A204.1 (cell line): ENCODE data around the gene HPS6.

Experiments
- FAIRE-seq: peaks from 2 replicates; lab custom pipeline; 2012; peaks lifted over from hg19 to GRCh38; lab: Jason Lieb, UNC

The HPS6 gene

DNA sequence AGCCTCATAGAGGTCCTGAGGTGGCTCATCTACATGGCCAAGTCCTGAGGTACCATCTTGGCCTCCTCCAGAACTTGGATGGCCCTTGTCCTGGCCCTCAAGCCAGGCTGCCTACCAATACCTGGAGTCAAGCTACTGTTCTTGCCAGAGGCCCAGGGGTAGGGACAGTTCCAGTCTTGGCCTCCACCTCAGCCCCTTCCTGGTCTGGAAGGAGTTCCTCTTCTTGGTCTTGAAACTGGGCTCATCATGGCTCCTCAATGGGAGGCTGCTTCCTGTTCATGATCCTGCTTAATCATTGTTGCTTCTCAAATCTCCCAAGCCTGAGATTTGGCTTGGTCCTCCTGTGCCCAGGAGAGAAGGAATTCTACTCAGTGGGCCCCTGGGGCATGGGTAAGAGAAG, 3.9 kb downstream of the HPS6 start:
- FAIRE-seq, result no peak

DNA sequence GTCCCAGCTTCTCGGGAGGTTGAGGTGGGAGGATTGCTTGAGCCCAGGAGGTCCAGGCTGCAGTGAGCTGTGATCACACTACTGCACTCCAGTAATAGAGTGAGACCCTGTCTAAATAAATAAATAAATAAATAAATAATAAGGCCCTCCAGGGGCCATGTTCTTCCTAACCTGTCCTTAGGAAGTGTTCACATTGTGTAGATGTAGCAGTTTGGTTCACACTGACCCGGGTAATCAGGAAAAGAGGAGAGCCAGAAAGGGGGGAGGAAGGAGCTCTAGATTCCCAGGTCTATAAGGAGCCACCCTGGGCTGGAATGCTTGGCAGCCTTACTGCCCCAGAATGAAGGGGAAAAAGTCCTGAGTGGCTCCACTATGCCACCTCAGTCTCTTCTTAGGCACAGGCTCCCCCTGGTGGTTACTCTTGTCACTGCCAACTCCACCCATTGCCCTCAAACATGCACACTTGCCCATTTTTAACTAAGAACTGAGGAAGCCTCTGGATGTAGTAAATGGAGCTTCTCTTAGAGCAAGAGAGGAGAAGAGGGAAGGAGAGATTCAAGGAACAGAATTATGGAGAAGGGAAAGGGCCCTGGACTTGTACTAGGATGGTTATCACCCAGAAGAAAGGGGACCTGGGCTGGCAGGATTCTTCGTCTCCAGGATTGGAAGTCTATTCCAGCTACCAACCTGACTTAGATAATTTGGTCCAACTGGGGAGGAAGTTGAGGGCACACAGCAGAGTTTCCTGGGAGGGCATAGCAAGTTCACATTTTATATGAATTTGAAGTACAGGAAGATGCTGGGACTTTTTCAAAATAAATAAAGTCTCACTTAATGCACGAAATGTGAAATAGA, 7.8 kb downstream of the HPS6 start:
- FAIRE-seq, result peak; percentile 66

GRCh38 chr10:102083541-102083940, 18.4 kb downstream of the HPS6 start:
- FAIRE-seq, result no peak

DNA sequence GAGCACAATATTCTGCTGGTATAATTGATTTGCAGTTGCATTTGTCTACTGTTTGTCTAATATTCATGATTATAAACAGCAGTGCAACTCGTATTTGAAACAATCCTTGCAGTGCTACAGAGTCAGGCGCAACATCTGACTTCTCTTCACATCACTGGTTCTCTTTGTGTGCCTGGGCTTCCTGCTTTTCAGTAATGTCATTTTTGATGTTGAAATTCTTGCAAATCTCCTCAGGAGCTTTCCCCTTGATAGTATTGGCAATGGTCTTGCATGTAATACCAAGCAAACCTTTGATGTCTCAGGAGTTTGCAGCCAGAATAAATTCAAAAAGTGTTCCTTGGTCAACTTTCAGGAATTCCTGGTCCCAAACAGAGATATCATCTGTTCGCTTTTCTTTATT, 20.2 kb downstream of the HPS6 start:
- no peak for FAIRE-seq

DNA sequence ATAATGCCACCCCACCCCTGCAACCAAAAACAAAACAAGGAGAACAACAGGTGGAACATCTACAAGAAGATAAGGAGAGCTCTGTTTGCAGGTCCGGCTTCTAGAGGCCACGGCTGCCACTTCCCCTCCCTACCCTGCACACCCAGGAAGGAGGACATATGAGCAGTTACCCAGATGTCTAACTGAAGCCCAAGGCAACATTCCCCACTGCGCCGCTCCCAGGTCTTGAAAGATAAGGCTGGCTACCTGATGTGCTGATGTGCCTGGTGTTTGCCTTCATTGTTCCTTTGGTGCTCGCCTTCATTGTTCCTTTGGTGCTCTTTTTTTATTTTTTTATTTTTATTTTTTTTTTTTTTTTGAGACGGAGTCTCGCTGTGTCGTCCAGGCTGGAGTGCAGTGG, 21.0 kb downstream of the HPS6 start:
- FAIRE-seq, result no peak

- FAIRE-seq, result no peak
These were observed 25.6 kb downstream of the HPS6 start for GRCh38 chr10:102090772-102091171.

DNA sequence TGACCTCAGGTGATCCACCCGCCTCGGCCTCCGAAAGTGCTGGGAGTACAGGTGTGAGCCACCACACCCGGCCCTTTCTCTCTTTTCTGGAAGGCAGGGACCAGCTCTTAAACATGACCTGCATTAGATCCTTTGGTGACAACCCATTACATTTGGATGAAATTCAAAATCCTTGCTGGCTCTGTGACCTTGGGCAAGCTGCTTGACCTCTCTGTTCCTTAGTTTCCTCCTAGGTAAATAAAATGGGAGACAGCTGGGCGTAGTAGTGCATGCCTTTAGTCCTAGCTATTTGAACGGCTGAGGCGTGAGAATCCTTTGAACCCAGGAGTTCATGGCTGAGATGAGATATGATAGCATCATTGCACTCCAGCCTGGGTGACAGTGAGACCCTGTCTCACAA, 31.3 kb downstream of the HPS6 start:
- FAIRE-seq, result no peak

DNA sequence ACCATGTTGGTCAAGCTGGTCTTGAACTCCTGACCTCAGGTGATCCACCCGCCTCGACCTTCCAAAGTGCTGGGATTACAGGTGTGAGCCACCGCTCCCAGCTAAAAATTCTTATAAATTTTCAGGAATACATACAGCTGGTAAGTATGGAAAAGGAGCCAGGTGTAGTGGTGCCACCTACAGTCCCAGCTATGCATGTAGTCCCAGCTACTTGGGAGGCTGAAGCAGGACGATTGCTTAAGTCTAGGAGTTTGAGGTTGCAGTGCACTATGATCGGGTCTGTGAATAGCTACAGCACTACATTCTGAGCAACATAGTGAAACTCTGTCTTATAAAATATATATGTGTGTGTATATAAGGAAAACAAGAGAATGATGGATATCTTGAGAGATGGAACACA, 36.0 kb downstream of the HPS6 start:
- FAIRE-seq, result no peak

- no peak for FAIRE-seq
These were observed 37.3 kb downstream of the HPS6 start for GRCh38 chr10:102102421-102102820.

GRCh38 chr10:102106998-102107397, 41.8 kb downstream of the HPS6 start:
- no peak for FAIRE-seq

DNA sequence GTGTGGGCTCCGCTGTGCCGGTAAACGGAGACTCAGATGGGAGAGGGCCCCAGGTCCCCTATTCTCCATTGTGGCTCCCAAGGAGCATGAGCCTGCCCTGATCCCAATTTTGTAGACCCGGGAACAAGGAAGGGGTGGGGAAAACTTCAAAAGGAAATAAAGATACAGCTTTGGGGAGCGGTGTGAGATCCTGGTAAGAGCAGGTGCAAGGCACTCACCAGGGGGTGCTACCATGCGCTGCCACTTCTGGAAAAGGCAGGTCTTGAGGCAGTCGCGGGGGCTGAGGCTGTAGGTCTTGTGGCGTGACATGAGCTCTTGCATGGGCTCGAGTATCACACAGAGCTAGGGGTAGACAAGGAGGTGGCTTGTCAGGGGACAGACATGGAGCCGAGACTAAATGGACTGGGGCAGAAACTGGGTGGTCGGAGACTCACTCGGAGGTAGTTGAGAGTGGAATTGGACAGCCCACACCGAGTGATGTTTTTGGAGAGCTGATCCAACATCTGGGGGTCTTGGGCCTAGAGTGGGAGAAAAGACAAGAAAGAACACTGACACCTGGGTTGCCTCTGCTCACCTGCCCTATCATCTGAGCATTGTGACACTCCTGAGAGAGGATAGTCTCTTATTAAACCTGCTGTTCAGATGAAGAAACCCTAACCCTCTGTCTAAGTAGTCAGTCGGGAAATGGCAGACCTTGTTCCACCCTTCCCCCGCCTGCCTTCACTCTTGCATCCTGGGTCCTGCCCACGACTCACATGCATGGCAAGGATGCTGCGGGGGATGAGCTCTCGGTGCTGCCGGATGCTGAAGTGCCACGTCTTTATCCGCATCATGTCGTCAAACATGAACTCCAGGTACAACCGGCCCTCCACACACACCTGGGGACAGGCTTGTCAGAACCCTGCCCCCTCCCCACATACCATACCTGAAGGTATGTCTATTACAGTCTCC, 44.3 kb downstream of the HPS6 start:
- no peak for FAIRE-seq

GRCh38 chr10:102111276-102111675, 46.1 kb downstream of the HPS6 start:
- no peak for FAIRE-seq

GRCh38 chr10:102112210-102112817, 47.2 kb downstream of the HPS6 start:
- no peak for FAIRE-seq

DNA sequence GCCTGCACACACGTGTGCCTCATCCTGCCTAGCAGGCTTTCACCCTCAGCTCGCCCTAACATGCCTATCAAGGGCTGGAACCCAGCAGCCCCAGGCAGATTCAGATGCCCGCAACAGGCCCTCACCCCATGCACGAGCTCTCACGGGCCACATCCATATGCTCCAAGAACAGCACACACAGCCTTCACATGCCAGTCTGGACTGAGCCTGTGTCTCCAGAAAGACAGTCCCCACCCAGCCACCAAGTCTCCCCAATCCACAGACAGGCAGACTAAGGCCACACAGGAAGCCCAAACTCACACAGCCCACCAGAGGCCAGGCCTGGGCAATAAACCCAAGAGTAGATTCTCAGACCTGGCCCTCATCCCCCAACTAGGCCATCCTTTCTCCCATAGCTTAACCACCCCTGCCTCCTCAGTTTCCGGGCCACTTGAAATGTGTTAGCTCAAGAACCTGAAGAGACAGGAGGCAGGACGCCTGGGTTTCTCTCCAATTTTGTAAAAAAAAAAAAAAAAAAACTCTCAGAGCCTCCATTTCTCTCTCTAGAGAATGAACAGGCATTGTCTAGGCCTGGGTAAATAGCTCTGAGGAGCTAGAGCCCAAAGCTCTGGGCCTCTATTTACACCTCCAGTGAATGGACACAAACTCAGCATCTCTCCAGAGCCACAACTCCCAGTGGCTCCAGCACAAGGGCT, 48.3 kb downstream of the HPS6 start:
- FAIRE-seq, result no peak

GRCh38 chr10:102113956-102114857, 49.1 kb downstream of the HPS6 start:
- FAIRE-seq, result no peak

DNA sequence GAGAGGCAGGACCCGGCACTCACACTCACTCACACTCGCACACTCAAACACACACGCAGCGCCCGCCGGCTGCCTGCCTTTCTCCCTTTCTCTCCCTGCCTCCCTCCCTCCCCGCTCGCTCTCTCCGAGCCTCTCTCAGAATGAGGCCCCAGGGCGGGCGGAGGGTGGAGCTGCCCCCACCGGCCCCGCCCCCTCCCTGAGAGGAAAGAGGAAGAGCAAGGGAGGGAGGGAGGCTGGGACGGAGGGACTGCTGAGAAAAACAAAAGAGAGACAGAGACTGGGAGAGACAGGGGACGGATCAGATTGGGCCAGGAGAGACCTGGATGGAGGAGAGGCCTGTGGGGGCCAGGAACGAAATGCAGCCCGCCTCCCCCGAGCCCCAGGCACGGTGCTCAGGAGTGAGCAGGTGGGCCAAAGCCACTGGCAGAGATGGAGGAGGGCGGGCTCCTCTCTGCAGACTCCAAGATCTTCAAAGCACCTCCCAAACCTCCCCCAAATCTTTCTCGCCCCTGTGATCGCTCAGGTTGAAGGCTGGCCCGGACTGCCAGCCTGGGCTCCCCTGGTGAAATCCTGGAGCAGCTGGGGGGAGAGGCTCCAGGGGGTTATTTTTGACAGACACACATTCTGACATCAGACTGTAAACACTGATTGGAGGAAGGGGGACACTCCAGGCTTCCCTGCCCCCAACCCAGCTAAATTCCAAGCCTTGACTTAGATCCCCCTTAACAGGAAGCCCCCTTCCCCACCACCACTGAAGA, 49.9 kb downstream of the HPS6 start:
- FAIRE-seq, result no peak

DNA sequence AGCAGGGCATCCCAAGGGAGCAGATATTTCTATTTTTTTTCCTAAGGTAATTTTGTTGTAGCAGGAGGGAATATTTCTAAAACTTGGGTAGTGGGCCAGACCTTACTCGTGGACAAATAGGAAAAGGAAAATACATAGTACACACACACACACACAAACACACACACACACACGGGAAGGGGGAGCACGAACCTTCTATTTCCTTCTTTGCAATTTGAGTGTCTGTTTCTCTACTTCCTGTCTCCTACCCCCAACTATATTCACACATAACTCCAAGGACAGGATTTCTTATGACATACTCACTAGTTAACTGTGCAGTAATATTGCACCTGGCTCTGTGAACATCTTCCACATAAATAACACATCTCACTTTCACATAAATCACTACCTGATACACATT, 50.6 kb downstream of the HPS6 start:
- FAIRE-seq, result no peak

GRCh38 chr10:102116656-102117055, 51.5 kb downstream of the HPS6 start:
- no peak for FAIRE-seq
